SK-N-SH treated with all-trans-retinoic acid at 6 μM for 48 hours (cell line): ENCODE results near the gene TOGARAM1.

Experiments
- ARNTL ChIP-seq: fragments of 450-650 bp; formaldehyde crosslinking; IDR thresholded peaks from 2 replicates; pipeline ENCODE4 v1.5.0; 2020; ENCODE audit warnings: low read depth, mild to moderate bottlenecking, moderate library complexity, borderline replicate concordance
- ESRRG ChIP-seq: fragments of 250-450 bp; sonication (Bioruptor Pico); IDR thresholded peaks from 2 replicates; pipeline ENCODE4 v1.6.1; 2021; ENCODE audit warnings: mild to moderate bottlenecking
- GLIS3 ChIP-seq: fragments of 250-450 bp; sonication (Bioruptor Pico); IDR thresholded peaks from 2 replicates; pipeline ENCODE4 v1.5.0; 2020; ENCODE audit warnings: mild to moderate bottlenecking, moderate library complexity
- OSR1 ChIP-seq: fragments of 250-450 bp; sonication (Bioruptor Pico); IDR thresholded peaks from 2 replicates; pipeline ENCODE4 v1.8.0; 2022; ENCODE audit warnings: moderate library complexity, mild to moderate bottlenecking, inconsistent platforms
- POU6F1 ChIP-seq: fragments of 250-450 bp; sonication (Bioruptor Pico); IDR thresholded peaks from 2 replicates; pipeline ENCODE4 v1.8.0; 2021; ENCODE audit warnings: low read depth, mild to moderate bottlenecking, moderate library complexity, borderline replicate concordance
- RARB ChIP-seq: fragments of 250-450 bp; sonication (Bioruptor Pico); IDR thresholded peaks from 2 replicates; pipeline ENCODE4 v1.8.0; 2021; ENCODE audit warnings: mild to moderate bottlenecking, moderate library complexity
- SNAI2 ChIP-seq: fragments of 250-450 bp; sonication (Bioruptor Pico); IDR thresholded peaks from 2 replicates; pipeline ENCODE4 v1.5.0; 2020; ENCODE audit warnings: mild to moderate bottlenecking, moderate library complexity
- ZFP3 ChIP-seq: fragments of 250-450 bp; sonication (Bioruptor Pico); IDR thresholded peaks from 2 replicates; pipeline ENCODE4 v1.5.0; 2020; ENCODE audit warnings: mild to moderate bottlenecking, moderate library complexity
- ZNF565 ChIP-seq: fragments of 450-650 bp; formaldehyde crosslinking; conservative IDR thresholded peaks from 2 replicates; pipeline ENCODE4 v1.5.0; 2020; ENCODE audit warnings: low read depth, mild to moderate bottlenecking, moderate library complexity
- ZNF70 ChIP-seq: fragments of 450-650 bp; formaldehyde crosslinking; IDR thresholded peaks from 2 replicates; pipeline ENCODE4 v1.5.0; 2020; ENCODE audit warnings: mild to moderate bottlenecking, moderate library complexity
- ZNF8 ChIP-seq: fragments of 450-650 bp; formaldehyde crosslinking; IDR thresholded peaks from 2 replicates; pipeline ENCODE4 v1.5.0; 2020; ENCODE audit warnings: mild to moderate bottlenecking, moderate library complexity
- TF ChIP-seq, protein P1 (sequence below): fragments of 250-450 bp; sonication (Bioruptor Pico); IDR thresholded peaks from 2 replicates; pipeline ENCODE4 v1.8.0; 2020; ENCODE audit warnings: mild to moderate bottlenecking, moderate library complexity, borderline replicate concordance
- TF ChIP-seq, protein P2 (sequence below): fragments of 250-450 bp; sonication (Bioruptor Pico); IDR thresholded peaks from 2 replicates; pipeline ENCODE4 v1.5.1; 2020; ENCODE audit warnings: low read depth, mild to moderate bottlenecking, moderate library complexity

DNA sequence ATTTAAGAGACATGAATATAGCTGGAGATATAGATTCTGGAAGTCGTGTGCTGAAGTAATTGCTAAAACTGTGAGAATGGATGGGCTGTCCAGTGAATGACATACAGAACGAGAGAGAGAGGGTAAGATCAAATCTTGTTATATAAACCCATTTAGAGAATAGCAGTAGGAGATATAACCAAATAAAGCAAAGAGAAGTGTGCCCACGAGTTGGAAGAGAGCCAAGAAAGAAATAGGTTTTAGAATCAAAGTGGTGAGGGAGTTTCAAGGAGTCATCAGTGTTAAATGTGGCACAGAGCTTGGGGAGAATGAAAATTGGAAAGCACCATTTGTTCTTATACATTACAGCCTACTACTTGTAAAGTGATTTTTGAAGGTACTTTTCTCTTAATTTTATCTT, 19.2 kb downstream of the TOGARAM1 start:
- TF ChIP-seq, protein P1, sequence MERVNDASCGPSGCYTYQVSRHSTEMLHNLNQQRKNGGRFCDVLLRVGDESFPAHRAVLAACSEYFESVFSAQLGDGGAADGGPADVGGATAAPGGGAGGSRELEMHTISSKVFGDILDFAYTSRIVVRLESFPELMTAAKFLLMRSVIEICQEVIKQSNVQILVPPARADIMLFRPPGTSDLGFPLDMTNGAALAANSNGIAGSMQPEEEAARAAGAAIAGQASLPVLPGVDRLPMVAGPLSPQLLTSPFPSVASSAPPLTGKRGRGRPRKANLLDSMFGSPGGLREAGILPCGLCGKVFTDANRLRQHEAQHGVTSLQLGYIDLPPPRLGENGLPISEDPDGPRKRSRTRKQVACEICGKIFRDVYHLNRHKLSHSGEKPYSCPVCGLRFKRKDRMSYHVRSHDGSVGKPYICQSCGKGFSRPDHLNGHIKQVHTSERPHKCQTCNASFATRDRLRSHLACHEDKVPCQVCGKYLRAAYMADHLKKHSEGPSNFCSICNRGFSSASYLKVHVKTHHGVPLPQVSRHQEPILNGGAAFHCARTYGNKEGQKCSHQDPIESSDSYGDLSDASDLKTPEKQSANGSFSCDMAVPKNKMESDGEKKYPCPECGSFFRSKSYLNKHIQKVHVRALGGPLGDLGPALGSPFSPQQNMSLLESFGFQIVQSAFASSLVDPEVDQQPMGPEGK (CRISPR knock-in tag) = no peak
- TF ChIP-seq ARNTL = no peak
- no peak for TF ChIP-seq ZNF565 (CRISPR knock-in tag)
- TF ChIP-seq RARB (CRISPR knock-in tag) = no peak
- no peak for TF ChIP-seq ESRRG (CRISPR knock-in tag)
- TF ChIP-seq SNAI2 (CRISPR knock-in tag) = no peak
- TF ChIP-seq GLIS3 = no peak
- no peak for TF ChIP-seq OSR1 (CRISPR knock-in tag)
- TF ChIP-seq ZNF8 (CRISPR knock-in tag) = no peak
- TF ChIP-seq, protein P2, sequence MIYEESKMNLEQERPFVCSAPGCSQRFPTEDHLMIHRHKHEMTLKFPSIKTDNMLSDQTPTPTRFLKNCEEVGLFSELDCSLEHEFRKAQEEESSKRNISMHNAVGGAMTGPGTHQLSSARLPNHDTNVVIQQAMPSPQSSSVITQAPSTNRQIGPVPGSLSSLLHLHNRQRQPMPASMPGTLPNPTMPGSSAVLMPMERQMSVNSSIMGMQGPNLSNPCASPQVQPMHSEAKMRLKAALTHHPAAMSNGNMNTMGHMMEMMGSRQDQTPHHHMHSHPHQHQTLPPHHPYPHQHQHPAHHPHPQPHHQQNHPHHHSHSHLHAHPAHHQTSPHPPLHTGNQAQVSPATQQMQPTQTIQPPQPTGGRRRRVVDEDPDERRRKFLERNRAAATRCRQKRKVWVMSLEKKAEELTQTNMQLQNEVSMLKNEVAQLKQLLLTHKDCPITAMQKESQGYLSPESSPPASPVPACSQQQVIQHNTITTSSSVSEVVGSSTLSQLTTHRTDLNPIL (CRISPR knock-in tag) = no peak
- TF ChIP-seq ZNF70 = no peak
- TF ChIP-seq POU6F1 (CRISPR knock-in tag) = no peak
- no peak for TF ChIP-seq ZFP3 (CRISPR knock-in tag)
